HEK293 (cell line): ENCODE data around the gene CYP26B1.

ENCODE experiments used
- CTCF ChIA-PET: fragments of 350-600 bp; formaldehyde crosslinking; extraction: SDS; loops from one replicate; lab custom pipeline; 2021; ENCODE audit warnings: antibody characterized with exemption; lab: Yijun Ruan, JAX
- POLR2A ChIA-PET: fragments of 300-600 bp; formaldehyde crosslinking; extraction: SDS; loops from one replicate; lab custom pipeline; 2020; ENCODE audit warnings: antibody characterized with exemption, inconsistent platforms; lab: Yijun Ruan, JAX
- H3K27ac ChIP-seq: fragments of 200-500 bp; sonication (Bioruptor generic); 2 replicates; pipeline ENCODE4 v1.5.1; 2014; ENCODE audit warnings: low read depth, low read length, control low read depth, inconsistent platforms; ENCODE audit errors: extremely low read depth
- H3K36me3 ChIP-seq, 2 experiments: fragments of 200-500 bp in 1 of 2; sonication (Bioruptor generic) in 1 of 2; 1 replicate in 1 of 2; 2 replicates in 1 of 2; pipeline ENCODE4 v1.5.1; 2014 to 2017; ENCODE audit warnings: inconsistent platforms in 2 of 2, low read length in 2 of 2; ENCODE audit not compliant: control insufficient read depth in 2 of 2, insufficient read depth in 1 of 2
- H3K4me1 ChIP-seq: fragments of 200-500 bp; sonication (Bioruptor generic); 2 replicates; pipeline ENCODE4 v1.5.1; 2014; ENCODE audit warnings: mild to moderate bottlenecking, low read length, inconsistent platforms; ENCODE audit not compliant: control insufficient read depth, insufficient read depth
- H3K4me3 ChIP-seq: 2 replicates; pipeline ENCODE4 v1.5.1; 2011; ENCODE audit warnings: low read depth, mild to moderate bottlenecking, control low read depth, low read length, moderate library complexity
- H3K9me3 ChIP-seq: fragments of 200-500 bp; sonication (Bioruptor generic); 2 replicates; pipeline ENCODE4 v1.5.1; 2014; ENCODE audit warnings: low read depth, low read length, inconsistent platforms; ENCODE audit not compliant: control insufficient read depth, insufficient read depth
- KLF17 ChIP-seq: fragments of 450-650 bp; formaldehyde crosslinking; IDR thresholded peaks from 2 replicates; pipeline ENCODE4 v1.5.1; 2016; ENCODE audit warnings: missing biosample characterization, missing genetic modification characterization
- KLF8 ChIP-seq: fragments of 450-650 bp; formaldehyde crosslinking; IDR thresholded peaks from 2 replicates; pipeline ENCODE4 v1.5.1; 2016; ENCODE audit warnings: missing biosample characterization, missing genetic modification characterization
- ZBTB6 ChIP-seq: fragments of 450-650 bp; formaldehyde crosslinking; IDR thresholded peaks from 2 replicates; pipeline ENCODE4 v1.5.1; 2017; ENCODE audit warnings: missing biosample characterization, missing genetic modification characterization
- ZNF146 ChIP-seq: fragments of 450-650 bp; formaldehyde crosslinking; IDR thresholded peaks from 2 replicates; pipeline ENCODE4 v1.5.1; 2016; ENCODE audit warnings: missing biosample characterization, missing genetic modification characterization
- ZNF155 ChIP-seq: fragments of 450-650 bp; formaldehyde crosslinking; IDR thresholded peaks from 2 replicates; pipeline ENCODE4 v1.5.1; 2016; ENCODE audit warnings: missing biosample characterization, missing genetic modification characterization
- ZNF175 ChIP-seq: fragments of 450-650 bp; formaldehyde crosslinking; IDR thresholded peaks from 2 replicates; pipeline ENCODE4 v1.5.1; 2016; ENCODE audit warnings: missing biosample characterization, missing genetic modification characterization
- ZNF184 ChIP-seq: fragments of 450-650 bp; IDR thresholded peaks from 2 replicates; pipeline ENCODE4 v1.5.1; 2018; ENCODE audit warnings: missing biosample characterization, mild to moderate bottlenecking, missing genetic modification characterization
- ZNF202 ChIP-seq: fragments of 450-650 bp; formaldehyde crosslinking; IDR thresholded peaks from 2 replicates; pipeline ENCODE4 v1.5.1; 2016; ENCODE audit warnings: missing biosample characterization, missing genetic modification characterization, borderline replicate concordance
- ZNF274 ChIP-seq, 2 experiments: fragments of 200-500 bp in 1 of 2; fragments of 450-650 bp in 1 of 2; sonication (Bioruptor generic) in 1 of 2; formaldehyde crosslinking in 1 of 2; IDR thresholded peaks; 2 replicates each; pipeline versions ENCODE4 v1.5.1 to v1.6.1; 2014 to 2016; ENCODE audit warnings: borderline replicate concordance in 1 of 2, inconsistent platforms in 1 of 2, low read length in 1 of 2, missing biosample characterization in 1 of 2, missing genetic modification characterization in 1 of 2
- ZNF362 ChIP-seq: fragments of 450-650 bp; formaldehyde crosslinking; IDR thresholded peaks from 2 replicates; pipeline ENCODE4 v1.5.1; 2016; ENCODE audit warnings: missing biosample characterization, missing genetic modification characterization
- ZNF48 ChIP-seq: fragments of 450-650 bp; formaldehyde crosslinking; IDR thresholded peaks from 2 replicates; pipeline ENCODE4 v1.5.1; 2016; ENCODE audit warnings: missing biosample characterization, missing genetic modification characterization
- ZNF501 ChIP-seq: fragments of 450-650 bp; formaldehyde crosslinking; IDR thresholded peaks from 2 replicates; pipeline ENCODE4 v1.5.1; 2016; ENCODE audit warnings: missing biosample characterization, missing genetic modification characterization
- ZNF518A ChIP-seq: fragments of 450-650 bp; formaldehyde crosslinking; conservative IDR thresholded peaks from 2 replicates; pipeline ENCODE4 v1.5.1; 2016; ENCODE audit warnings: low read depth, missing biosample characterization, missing genetic modification characterization
- ZNF530 ChIP-seq: fragments of 450-650 bp; formaldehyde crosslinking; IDR thresholded peaks from 2 replicates; pipeline ENCODE4 v1.5.1; 2016; ENCODE audit warnings: low read depth, missing biosample characterization, missing genetic modification characterization
- ZNF549 ChIP-seq: fragments of 450-650 bp; IDR thresholded peaks from 2 replicates; pipeline ENCODE4 v1.5.1; 2018; ENCODE audit warnings: missing biosample characterization, missing genetic modification characterization, mild to moderate bottlenecking, inconsistent platforms, moderate library complexity
- ZNF692 ChIP-seq: fragments of 450-650 bp; formaldehyde crosslinking; IDR thresholded peaks from 2 replicates; pipeline ENCODE4 v1.5.1; 2016; ENCODE audit warnings: missing biosample characterization, missing genetic modification characterization
- ZSCAN18 ChIP-seq: fragments of 450-650 bp; formaldehyde crosslinking; IDR thresholded peaks from 2 replicates; pipeline ENCODE4 v1.5.1; 2016; ENCODE audit warnings: missing biosample characterization, missing genetic modification characterization

Gene CYP26B1

GRCh38 chr2:72117029-72117428 lies 30.6 kb downstream of the CYP26B1 start:
- POLR2A ChIA-PET, result interaction anchor here (1.5 kb wide), 1 partner anchor 28 kb away, joined by 3 read pairs; no protein-coding TSS in a partner anchor
- TF ChIP-seq ZNF549 (tag by site-specific recombination) (no peak), KLF8 (tag by site-specific recombination) (no peak), ZNF48 (tag by site-specific recombination) (no peak), ZNF501 (tag by site-specific recombination) (no peak), ZNF362 (tag by site-specific recombination) (no peak), ZNF146 (tag by site-specific recombination) (no peak), ZNF518A (tag by site-specific recombination) (no peak), ZNF530 (tag by site-specific recombination) (no peak), ZBTB6 (tag by site-specific recombination) (no peak), ZNF692 (tag by site-specific recombination) (no peak), KLF17 (tag by site-specific recombination) (no peak), ZNF155 (tag by site-specific recombination) (no peak), ZNF202 (tag by site-specific recombination) (no peak), ZSCAN18 (no peak), ZNF175 (no peak), ZNF274 (IDR thresholded peaks at IDR 0.05; ENCODE audit: low read length) (no peak), ZNF274 (tag by site-specific recombination; IDR thresholded peaks at IDR 0.05; ENCODE audit: borderline replicate concordance) (no peak), ZNF184 (tag by site-specific recombination) (no peak)
- Histone ChIP-seq H3K27ac (no peak overlapping the region), H3K36me3 (no peaks in the 10 kb centered on the region), H3K4me3 (no peak overlapping the region), H3K4me1 (peaks cover 7% of the 10 kb centered on the region; the same call in 1 of the 2 replicates), H3K9me3 (no peaks in the 10 kb centered on the region)
- CTCF ChIA-PET, result interaction anchor here (1.4 kb wide), 1 partner anchor 193 kb away, joined by 6 read pairs; no protein-coding TSS in a partner anchor
